Measurements from ENCODE around the gene AARS2.

AARS2 gene

DNA sequence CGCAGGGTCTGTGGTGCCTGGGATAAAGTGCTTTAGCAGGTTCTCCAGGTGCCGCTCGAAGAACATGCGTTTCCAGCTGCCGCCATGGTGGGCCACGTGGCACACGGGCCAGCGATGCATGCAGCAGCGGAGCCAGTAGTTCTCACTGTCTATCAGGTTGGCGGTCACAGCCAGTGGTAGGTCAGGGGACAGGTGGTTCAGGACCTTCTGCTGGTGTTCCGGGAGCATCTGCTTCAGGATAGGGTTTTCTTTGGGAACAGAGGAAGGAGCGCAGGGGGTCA, 26.9 kb downstream of the AARS2 start:
- TF ChIP-seq, protein P1, sequence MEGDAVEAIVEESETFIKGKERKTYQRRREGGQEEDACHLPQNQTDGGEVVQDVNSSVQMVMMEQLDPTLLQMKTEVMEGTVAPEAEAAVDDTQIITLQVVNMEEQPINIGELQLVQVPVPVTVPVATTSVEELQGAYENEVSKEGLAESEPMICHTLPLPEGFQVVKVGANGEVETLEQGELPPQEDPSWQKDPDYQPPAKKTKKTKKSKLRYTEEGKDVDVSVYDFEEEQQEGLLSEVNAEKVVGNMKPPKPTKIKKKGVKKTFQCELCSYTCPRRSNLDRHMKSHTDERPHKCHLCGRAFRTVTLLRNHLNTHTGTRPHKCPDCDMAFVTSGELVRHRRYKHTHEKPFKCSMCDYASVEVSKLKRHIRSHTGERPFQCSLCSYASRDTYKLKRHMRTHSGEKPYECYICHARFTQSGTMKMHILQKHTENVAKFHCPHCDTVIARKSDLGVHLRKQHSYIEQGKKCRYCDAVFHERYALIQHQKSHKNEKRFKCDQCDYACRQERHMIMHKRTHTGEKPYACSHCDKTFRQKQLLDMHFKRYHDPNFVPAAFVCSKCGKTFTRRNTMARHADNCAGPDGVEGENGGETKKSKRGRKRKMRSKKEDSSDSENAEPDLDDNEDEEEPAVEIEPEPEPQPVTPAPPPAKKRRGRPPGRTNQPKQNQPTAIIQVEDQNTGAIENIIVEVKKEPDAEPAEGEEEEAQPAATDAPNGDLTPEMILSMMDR (IDR thresholded peaks at IDR 0.05; ENCODE audit: insufficient read depth, low read depth, low read length, missing control alignments), result no peak
- H3K4me3 ChIP-seq (ENCODE audit: low read depth, low read length), result no peak overlapping the region
- DNase-seq (ENCODE audit: low read depth), result no peak

DNA sequence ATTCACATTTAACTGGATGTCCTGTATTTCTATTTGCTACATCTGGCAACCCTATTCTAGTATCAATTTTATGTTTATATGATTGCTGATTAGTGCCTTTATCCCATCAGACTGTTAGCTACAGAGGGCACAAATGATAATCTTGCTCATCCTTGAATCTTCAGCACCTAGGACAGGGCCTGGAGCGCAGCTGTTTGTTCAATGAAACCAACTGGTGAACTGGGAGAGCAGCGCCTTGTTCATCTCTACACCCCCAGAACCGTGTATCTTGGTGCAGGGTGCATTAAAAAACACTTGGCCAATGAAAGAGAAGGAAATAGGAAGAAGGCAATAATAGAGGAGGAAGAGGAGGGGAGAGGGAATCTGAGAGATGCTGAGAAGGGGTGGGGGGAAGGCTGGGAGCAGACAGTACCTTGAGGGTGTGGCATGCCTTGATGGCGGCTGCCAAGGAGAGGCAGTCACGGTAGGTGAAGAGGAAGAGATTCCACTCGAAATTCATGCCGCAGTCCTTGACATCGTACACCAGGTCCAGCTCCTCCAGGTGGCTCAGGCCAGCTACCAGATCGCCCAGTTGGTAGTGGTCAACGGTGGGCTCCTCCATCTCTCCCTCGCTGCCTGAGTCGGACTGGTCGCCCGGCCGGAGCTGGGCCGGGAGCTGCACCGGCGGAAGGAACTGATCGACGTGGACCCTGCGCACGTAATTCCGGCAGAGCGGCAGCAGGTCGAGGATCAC, 27.4 kb downstream of the AARS2 start:
- no peak for DNase-seq (ENCODE audit: low read depth)
- H3K4me3 ChIP-seq (ENCODE audit: low read depth, low read length), result no peak overlapping the region
- TF ChIP-seq, protein P1 (IDR thresholded peaks at IDR 0.05; ENCODE audit: insufficient read depth, low read depth, low read length, missing control alignments), result no peak

DNA sequence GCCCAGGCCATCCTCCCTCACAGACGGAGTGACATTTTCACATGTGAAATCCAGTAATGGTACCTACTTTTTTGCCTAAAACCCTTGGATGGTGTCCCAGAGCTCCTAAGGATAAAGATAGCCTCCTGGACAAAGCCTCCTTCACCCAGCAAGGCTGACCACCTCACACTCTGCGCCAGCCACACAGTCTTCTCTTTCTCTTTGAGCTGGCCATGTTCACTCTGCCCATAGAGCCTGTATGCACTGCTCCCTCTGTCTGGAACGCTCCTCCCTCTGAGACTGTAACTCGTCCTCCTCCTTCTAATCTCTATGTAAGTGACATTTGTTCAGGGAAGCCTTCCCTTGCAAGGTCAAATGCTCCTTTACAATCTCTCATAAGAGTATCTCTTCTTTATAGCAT, 28.3 kb downstream of the AARS2 start:
- DNase-seq (ENCODE audit: low read depth), result no peak
- TF ChIP-seq, protein P1 (IDR thresholded peaks at IDR 0.05; ENCODE audit: insufficient read depth, low read depth, low read length, missing control alignments), result no peak
- no peak overlapping the region for H3K4me3 ChIP-seq (ENCODE audit: low read depth, low read length)

DNA sequence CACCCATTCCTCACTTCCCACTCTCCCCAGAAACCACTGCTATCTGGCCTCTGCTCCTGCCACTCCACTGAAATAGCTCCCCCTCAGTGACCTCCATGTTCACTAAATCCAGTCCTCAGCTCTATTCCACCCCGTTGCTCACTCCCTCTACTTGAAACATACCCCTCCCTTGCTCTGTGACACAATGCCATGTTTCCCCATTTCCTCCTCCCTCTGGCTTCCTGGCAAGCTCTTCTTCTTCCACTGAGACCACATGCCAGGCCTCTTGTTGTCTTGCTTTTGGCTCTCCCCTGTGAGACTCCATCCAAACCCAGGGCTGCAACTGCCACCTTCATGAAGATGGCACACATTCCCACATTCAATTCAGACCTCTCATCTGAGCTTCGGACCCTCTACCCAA, 29.0 kb downstream of the AARS2 start:
- H3K4me3 ChIP-seq (ENCODE audit: low read depth, low read length), result no peak overlapping the region
- TF ChIP-seq, protein P1 (IDR thresholded peaks at IDR 0.05; ENCODE audit: insufficient read depth, low read depth, low read length, missing control alignments), result no peak
- DNase-seq (ENCODE audit: low read depth), result no peak

DNA sequence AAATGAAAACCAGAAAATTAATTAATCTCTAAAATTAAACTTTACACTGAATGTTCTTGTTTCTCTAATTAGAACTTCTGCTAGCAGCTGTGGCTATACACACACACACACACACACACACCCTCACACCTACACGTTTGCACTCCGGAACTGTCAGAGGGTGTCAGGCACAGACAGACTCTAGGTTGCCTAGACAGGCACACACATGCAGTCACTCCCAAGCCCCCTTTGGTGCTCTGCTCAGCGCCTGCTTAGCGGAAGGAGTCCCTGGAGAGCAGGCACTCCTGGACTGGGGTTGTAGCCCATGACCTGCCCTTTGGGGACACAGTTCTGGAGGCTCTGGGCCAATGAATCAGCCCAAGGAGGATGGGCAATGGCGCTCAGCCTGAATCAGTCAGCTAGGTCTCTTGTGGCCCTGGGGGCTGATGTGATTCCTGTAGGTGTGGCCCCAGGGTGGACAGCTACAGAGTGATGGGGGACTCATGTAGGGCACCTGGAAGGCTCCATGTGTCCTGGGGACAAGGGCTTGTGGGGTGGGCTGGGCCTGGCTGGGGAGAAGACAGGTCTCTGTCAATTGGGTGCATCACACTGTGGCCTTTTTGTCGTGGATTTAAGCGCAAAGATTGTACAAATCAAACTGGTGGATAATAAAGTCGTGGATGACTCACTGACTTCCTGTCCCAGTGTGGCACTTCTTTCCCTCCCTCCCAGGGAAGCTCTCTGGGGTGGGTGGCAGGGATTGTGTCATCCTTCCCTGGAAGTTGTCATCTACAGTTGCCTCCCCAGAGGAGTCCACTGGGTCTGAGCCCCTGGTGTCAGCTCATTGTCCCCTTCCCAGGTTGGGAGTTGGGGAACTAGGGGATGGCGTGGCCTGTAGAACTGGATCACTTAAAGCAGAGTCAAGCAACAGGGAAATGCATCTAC, 34.1 kb downstream of the AARS2 start:
- DNase-seq (ENCODE audit: low read depth), result no peak
- H3K4me3 ChIP-seq (ENCODE audit: low read depth, low read length), result no peak overlapping the region
- TF ChIP-seq, protein P1 (IDR thresholded peaks at IDR 0.05; ENCODE audit: insufficient read depth, low read depth, low read length, missing control alignments), result no peak

DNA sequence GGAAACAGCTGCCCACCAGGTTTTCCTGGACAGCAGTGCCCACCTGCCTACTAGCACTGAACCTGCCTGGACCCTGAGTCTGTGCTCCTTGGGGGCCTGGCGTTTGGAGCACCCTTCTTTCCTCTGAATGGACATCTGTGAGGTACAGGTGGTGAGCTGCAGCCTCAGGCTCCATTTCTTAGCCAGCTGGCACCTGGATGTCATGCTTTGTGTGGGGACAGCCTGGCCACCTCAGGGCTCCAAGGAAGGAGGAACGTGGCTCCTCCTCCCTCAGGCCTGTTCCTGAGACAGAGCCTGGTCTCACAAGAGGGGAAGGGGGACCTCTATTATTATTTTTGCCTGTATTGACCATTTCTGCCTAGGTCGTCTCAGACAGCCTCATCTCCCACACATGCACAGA, 34.8 kb downstream of the AARS2 start:
- no peak overlapping the region for H3K4me3 ChIP-seq (ENCODE audit: low read depth, low read length)
- DNase-seq (ENCODE audit: low read depth), result no peak
- TF ChIP-seq, protein P1 (IDR thresholded peaks at IDR 0.05; ENCODE audit: insufficient read depth, low read depth, low read length, missing control alignments), result no peak
